ENCODE measurements around the gene ACHE. TPM values are rescaled to one million over a fixed set of nuclear protein-coding genes. Genes with fewer than 3 reads are reported as not detected.

Gene ACHE
- total RNA-seq, 1 experiment from 2014 or later = 7.0 TPM

- H3K27ac ChIP-seq (ENCODE audit: insufficient read length, low read depth, low read length) = no peak overlapping the region
- no peak overlapping the region for H2BK20ac ChIP-seq (ENCODE audit: low read depth, low read length, poor library complexity, severe bottlenecking)
- no peak overlapping the region for H2AFZ ChIP-seq (ENCODE audit: low read length)
- H3K4me1 Mint-ChIP-seq = peaks cover 9 to 11% of the 10 kb centered on the region in 2 experiments
- no peak overlapping the region for H3K14ac ChIP-seq (ENCODE audit: insufficient read depth, low read length)
- H3K56ac ChIP-seq (ENCODE audit: insufficient read length, low read depth, low read length) = no peak overlapping the region
- H3T11ph ChIP-seq (ENCODE audit: low read length) = no peak overlapping the region
- peaks cover 9% of the 10 kb centered on the region for H3K23me2 ChIP-seq (ENCODE audit: insufficient read length, low read depth, low read length, poor library complexity, severe bottlenecking)
- no peak overlapping the region for H4K91ac ChIP-seq (ENCODE audit: insufficient read length, low read depth, low read length)
- no peaks in the 10 kb centered on the region for H3K79me1 ChIP-seq (ENCODE audit: insufficient read depth, low read depth, low read length, poor library complexity, severe bottlenecking)
- H3K4me3 Mint-ChIP-seq = no peak overlapping the region
- no peaks in the 10 kb centered on the region for H3K36me3 Mint-ChIP-seq (ENCODE audit: insufficient read depth in 1 of 3, low read depth in 3 of 3)
- no peak overlapping the region for H4K5ac ChIP-seq (ENCODE audit: insufficient read length, low read depth, low read length)
- no peaks in the 10 kb centered on the region for H3K9me3 ChIP-seq (ENCODE audit: control insufficient read depth, low read depth, low read length)
- H4K8ac ChIP-seq (replicated peaks; ENCODE audit: insufficient read length, low read depth, low read length) = no peak overlapping the region
- H3K27me3 ChIP-seq (ENCODE audit: insufficient read depth, low read length) = peaks cover 7% of the 10 kb centered on the region
- no peaks in the 10 kb centered on the region; the same call in 1 of the 2 replicates for H3K4me1 ChIP-seq (ENCODE audit: insufficient read depth, low read length)
- H3K79me2 ChIP-seq (ENCODE audit: insufficient read depth, low read length) = no peaks in the 10 kb centered on the region
- no peak overlapping the region for H2BK12ac ChIP-seq (ENCODE audit: insufficient read length, low read depth, low read length)
- H3K27ac Mint-ChIP-seq = no peak overlapping the region
- H3K9me3 Mint-ChIP-seq = no peaks in the 10 kb centered on the region; a peak in 2 of 5 replicates
- DNase-seq = no peak
- peaks cover 23% of the 10 kb centered on the region for H3K27me3 Mint-ChIP-seq (ENCODE audit: low read depth)
- TF ChIP-seq CTCF (conservative IDR thresholded peaks at IDR 0.05) = no peak
- no peak overlapping the region for H2AK5ac ChIP-seq (ENCODE audit: insufficient read length, low read length)
- no peaks in the 10 kb centered on the region for H4K20me1 ChIP-seq (ENCODE audit: control insufficient read depth, insufficient read depth, insufficient read length)
- no peak overlapping the region for H3K9ac ChIP-seq (ENCODE audit: extremely low read depth, insufficient read length, low read length)
- no peak overlapping the region for H2BK5ac ChIP-seq (ENCODE audit: insufficient read length, low read length)
- no peak overlapping the region for H2BK120ac ChIP-seq (ENCODE audit: low read depth, low read length, poor library complexity, severe bottlenecking)
- no peak overlapping the region for H3K4ac ChIP-seq (ENCODE audit: low read depth, low read length)
- no peak overlapping the region for H2BK15ac ChIP-seq (ENCODE audit: low read depth, low read length)
- no peak overlapping the region for H3K4me2 ChIP-seq (ENCODE audit: insufficient read depth, insufficient read length, low read length)
- WGBS (ENCODE audit: extremely low coverage, insufficient read length, low lambda C conversion rate) = no CpG with 5 or more reads among the region's 5 CpGs
- no peak overlapping the region for H3K18ac ChIP-seq (ENCODE audit: insufficient read length, low read depth, low read length)
- no peak overlapping the region for H3K23ac ChIP-seq (ENCODE audit: insufficient read length, low read depth, low read length)
Observed at GRCh38 chr7:100899432-100899831, 3.7 kb upstream of the ACHE start.

Data from H9 (cell line).